HG03521 (cell line): Measurements from ENCODE around the gene RPP40.
"Not testable (repeated sequence)": the region's sequence is repeated elsewhere in the genome, so short reads cannot be mapped to it uniquely, and the experiment has no call there.

ENCODE experiments used
- ATAC-seq: cut with Tn5 transposase; IDR thresholded peaks from one replicate; pipeline ENCODE4 v1.9.1; 2021; ENCODE audit warnings: mild to moderate bottlenecking, moderate library complexity; ENCODE audit not compliant: unreplicated experiment

Gene RPP40

GRCh38 chr6:5020142-5020541, 16.3 kb upstream of the RPP40 start:
- ATAC-seq = no peak

GRCh38 chr6:5014072-5014561, 10.3 kb upstream of the RPP40 start:
- no peak for ATAC-seq

- no peak for ATAC-seq
Observed at GRCh38 chr6:5012519-5012918, 8.7 kb upstream of the RPP40 start.

- no peak for ATAC-seq
Observed at GRCh38 chr6:5011346-5011745, 7.5 kb upstream of the RPP40 start.

GRCh38 chr6:5007531-5007930, 3.7 kb upstream of the RPP40 start:
- ATAC-seq = no peak

GRCh38 chr6:5006222-5006621, 2.4 kb upstream of the RPP40 start:
- ATAC-seq = no peak

GRCh38 chr6:5005038-5005433, 1.2 kb upstream of the RPP40 start:
- not testable (repeated sequence) for ATAC-seq

GRCh38 chr6:5004373-5005037, 668 bp upstream of the RPP40 start:
- peak; percentile 0 for ATAC-seq

GRCh38 chr6:4999586-4999985, 4.3 kb downstream of the RPP40 start:
- no peak for ATAC-seq

GRCh38 chr6:4997862-4998261, 6.0 kb downstream of the RPP40 start:
- ATAC-seq = no peak

GRCh38 chr6:4994741-4995140, 9.1 kb downstream of the RPP40 start:
- ATAC-seq = no peak

- ATAC-seq = no peak
Observed at GRCh38 chr6:4987432-4987831, 16.4 kb downstream of the RPP40 start.

- ATAC-seq = no peak
Observed at GRCh38 chr6:4986999-4987398, 16.8 kb downstream of the RPP40 start.

GRCh38 chr6:4983322-4983721, 20.5 kb downstream of the RPP40 start:
- no peak for ATAC-seq

- no peak for ATAC-seq
Observed at GRCh38 chr6:4981761-4982160, 22.1 kb downstream of the RPP40 start.

GRCh38 chr6:4979426-4979825, 24.4 kb downstream of the RPP40 start:
- no peak for ATAC-seq

- no peak for ATAC-seq
Observed at GRCh38 chr6:4977468-4977867, 26.4 kb downstream of the RPP40 start.

- ATAC-seq = no peak
Observed at GRCh38 chr6:4975506-4975905, 28.3 kb downstream of the RPP40 start.

GRCh38 chr6:4974962-4975361, 28.9 kb downstream of the RPP40 start:
- no peak for ATAC-seq

GRCh38 chr6:4973982-4974745, 29.7 kb downstream of the RPP40 start:
- no peak for ATAC-seq

- no peak for ATAC-seq
Observed at GRCh38 chr6:4973415-4973814, 30.4 kb downstream of the RPP40 start.

GRCh38 chr6:4972438-4972837, 31.4 kb downstream of the RPP40 start:
- ATAC-seq = no peak
